Endometrium (tissue), 2 donors: ENCODE results near the gene PRMT7.

ENCODE experiments used
- FAIRE-seq: peaks from 2 replicates; lab custom pipeline; 2012; peaks lifted over from hg19 to GRCh38; lab: Jason Lieb, UNC
- donor health status: control.
- donor health status: control.

The PRMT7 gene, protein sequence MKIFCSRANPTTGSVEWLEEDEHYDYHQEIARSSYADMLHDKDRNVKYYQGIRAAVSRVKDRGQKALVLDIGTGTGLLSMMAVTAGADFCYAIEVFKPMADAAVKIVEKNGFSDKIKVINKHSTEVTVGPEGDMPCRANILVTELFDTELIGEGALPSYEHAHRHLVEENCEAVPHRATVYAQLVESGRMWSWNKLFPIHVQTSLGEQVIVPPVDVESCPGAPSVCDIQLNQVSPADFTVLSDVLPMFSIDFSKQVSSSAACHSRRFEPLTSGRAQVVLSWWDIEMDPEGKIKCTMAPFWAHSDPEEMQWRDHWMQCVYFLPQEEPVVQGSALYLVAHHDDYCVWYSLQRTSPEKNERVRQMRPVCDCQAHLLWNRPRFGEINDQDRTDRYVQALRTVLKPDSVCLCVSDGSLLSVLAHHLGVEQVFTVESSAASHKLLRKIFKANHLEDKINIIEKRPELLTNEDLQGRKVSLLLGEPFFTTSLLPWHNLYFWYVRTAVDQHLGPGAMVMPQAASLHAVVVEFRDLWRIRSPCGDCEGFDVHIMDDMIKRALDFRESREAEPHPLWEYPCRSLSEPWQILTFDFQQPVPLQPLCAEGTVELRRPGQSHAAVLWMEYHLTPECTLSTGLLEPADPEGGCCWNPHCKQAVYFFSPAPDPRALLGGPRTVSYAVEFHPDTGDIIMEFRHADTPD

DNA sequence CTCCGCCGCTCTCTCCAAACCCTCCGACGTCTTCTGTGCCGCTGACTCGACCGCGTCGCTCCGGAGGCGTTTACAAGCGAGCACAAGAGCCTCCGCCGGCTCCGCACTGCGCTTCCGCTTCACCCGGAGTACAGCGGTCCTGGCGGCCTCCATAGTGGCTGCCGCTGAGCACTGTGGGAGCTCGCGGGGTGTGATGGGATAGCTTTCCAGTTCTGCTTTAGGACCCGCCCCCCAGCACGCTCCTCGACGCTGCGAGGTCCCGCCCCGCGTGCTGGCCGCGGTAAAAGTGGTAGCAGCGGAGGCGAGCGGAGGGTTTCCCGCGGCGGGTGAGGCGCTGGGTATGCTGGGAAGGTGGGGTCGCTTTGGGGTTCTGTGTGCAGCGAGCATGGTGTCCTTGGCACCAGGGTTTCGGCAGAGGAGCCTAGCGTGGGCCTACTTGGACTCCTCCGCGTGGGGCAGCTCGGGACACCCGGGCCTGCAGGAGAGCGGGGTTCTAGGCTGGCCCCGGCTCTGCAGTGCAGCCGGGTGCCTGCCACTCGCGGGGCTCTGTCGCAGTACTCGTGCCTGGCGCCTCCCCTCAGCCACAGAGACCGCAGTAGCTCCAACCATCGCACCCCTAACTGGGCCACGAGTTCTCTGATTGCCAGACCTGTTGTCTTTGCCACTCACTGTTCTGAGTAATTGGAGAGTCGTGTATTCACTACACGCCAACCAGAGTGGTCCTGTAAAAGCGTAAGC lies at the start of gene PRMT7, which contains the start of gene SLC7A6OS:
PRMT7 (plus strand) TSS at position 246 of the 738 bp plus-strand sequence. CDS start 4,961 bp downstream, outside the sequence.
SLC7A6OS (minus strand) TSS at position 173 of the 738 bp plus-strand sequence; CDS start at position 153, 20 bp downstream.
- FAIRE-seq: no peak

DNA sequence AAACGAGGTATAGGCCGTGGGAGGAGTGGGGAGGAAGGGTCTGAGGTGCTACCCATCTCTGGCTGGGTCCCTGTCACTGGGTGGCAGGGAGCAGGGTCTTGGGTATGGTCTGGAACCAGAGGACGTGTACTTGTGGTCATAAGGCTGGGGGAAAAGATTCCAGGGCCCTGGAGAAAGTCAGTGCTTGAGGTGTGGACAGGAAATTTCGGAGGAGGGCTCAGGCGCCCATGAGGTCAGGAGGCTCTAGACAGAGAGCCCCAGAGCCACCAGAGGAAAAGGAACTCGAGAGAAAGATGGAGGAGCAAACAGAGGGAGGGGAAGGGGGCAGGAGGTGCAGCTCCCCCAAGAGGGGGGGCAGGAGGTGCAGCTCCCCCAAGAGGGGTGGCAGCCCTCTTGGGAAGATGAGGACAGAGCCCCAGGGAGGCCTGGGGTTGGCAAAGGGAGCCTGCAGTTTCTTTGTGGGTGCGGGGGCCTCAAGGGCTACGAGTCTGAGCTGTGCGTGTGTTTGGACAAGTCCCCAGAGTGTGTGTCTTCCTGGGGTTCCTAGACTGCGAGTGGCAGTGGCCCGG lies 47.2 kb upstream of the PRMT7 start:
- no peak for FAIRE-seq

DNA sequence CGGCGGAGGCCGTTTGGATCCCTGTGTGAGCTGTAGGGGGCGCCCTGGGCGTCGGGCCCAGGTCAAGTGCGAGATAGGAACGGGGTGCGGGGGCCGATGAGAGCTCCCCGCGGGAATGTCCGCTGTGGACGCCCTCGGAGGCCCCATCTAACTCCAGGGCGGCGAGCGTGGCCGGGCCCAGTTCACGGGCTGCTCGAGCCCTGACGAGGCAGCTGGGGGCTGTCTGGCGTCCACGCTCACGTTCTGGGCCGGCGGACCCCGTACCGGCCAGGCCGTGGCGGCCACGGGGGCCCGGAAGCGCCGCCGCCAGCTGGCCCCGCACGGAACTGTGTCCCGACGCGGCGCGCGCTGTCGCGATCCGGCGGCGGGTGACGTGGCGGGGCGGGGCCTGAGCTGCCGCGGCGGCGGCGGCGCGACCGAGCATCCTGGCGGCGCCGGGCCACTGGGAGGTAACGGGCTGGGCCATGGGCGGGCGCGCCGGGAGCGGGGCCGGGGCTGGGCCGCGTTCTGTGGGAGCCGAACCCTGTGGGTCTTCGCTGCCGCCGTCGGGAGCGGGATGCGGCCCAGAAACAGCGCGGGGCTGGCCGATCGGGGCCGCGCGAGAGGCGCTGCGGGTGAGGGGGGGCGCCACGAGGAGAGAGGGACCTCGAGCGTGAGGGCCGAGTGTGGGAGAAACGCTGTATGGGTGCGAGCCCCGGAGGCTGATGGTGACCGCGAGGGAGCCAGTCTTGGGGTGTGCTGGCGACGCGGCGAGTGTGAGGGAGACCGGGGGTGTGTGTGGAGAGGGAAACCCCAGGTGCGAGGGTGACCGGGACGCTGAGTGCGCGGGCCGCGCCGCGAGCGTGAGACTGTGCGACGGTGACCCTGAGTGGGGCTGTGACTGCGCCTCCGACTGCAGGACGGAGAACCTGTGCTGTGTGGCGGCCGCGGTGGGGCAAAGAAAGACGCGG lies 46.4 kb upstream of the PRMT7 start, which contains the start of gene SLC7A6:
SLC7A6 (plus strand) TSS at position 399 of the 950 bp plus-strand sequence. CDS start 10,201 bp downstream, outside the sequence.
- no peak for FAIRE-seq

DNA sequence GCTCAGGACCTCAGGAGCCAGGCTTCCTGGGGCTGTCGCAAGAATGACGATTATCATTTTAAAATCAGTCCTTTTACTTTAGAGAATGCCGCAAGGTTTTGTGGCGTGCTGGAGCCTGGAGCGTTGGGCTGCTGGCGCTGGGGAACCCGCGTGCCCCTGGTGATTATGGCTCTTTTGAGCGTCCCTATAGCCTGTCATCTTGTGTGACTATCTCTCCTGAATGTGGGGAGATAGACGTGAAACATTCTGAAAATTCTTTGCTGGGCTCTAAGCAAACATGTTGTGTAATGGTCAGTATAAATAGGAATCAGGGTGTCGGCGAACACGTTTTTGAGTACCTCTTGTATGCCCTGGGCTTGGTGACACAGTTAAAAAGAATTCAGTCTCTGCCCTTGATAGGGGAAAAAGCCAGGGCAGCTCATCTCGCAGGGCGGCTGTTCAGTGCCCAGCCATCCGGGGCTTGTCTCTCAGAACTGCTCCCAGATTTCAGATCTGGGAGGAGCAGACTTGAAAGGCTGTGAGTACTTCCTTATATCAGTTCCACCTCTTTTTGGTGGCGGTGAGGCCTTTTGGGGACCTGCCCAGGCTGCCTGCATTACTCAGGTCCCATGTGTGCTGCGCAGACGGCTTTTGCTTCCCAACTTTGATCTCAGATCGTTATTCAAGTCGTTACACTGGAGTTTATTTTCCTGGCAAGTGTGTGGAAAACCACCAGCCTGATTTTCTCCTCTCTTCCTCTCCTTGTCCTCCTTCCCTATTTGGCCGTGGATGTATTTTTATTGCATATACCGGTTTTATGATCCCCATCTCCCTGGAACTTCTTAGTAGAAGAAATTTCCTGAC lies 45.5 kb upstream of the PRMT7 start:
- no peak for FAIRE-seq

DNA sequence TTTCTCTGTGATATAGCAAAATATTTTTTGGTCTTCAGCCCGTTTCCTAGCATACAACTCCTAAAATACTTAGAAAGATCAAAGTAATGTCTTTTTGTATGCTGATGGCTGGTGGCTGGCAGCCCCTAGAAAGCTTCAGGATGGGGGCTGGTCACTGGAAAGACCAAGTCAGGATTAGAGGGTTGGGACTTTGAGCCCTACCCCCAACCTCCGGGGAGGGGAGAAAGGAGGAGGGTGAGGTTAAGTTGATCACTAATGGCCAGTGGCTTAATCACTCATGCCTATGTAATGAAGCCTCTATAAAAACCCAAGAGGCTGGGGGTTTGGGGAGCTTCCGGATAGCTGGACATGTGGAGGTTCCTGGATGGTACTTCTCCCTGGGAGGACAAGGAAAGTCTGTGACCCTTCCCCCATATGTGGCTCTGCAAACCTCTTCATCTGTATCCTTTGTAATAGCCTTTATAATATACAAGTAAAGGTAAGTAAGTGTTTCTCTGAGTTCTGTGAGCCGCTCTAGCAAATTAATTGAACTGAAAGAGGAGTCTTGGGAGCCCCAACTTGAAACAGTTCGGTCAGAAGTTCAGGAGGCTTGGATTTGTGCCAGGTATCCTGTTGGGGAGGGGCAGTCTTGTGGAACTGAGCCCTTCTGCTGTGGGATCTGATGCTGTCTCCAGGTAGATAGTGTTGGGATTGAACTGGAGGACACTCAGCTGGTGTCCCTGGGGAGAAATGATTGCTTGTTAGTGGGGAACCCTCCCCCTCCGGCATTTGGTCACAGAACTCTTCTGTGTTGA lies 43.0 kb upstream of the PRMT7 start:
- no peak for FAIRE-seq

DNA sequence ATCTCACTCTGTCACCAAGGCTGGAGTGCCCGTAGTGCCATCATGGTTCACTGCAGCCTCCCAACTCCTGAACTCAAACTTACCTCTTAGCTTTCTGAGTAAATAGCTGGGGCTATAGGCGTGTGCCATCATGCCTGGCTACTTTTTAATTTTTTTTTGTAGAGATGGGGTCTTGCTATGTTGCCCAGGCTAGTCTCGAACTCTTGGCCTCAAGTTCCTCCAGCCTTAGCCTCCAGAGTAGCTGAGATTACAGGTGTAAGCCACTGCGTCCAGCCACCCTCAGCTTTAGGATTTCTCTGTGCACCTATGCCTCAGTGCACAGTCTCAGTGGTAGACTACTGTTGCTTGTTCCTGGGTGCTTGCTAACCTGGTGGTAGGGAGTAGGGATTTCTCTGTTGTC lies 41.0 kb upstream of the PRMT7 start:
- FAIRE-seq: no peak

DNA sequence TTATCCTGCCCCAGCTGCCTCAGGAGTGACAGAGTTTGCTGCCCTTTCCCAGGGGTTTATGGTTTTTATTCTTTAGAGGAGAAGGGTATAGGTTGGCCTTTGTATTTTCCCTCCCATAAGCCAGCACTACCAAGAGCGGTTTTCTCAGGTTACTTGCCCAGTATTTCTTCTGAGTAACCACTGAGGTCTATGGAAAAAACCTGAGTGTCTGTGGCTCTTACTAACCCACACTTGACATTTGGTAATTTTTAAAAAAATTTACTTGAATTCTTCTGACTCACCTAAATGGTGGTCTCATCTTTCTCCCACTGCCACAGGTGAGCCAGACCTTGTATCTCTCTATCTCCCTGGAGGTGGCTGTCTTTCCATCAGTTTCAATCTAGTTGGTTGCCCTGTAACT lies 40.5 kb upstream of the PRMT7 start:
- no peak for FAIRE-seq

DNA sequence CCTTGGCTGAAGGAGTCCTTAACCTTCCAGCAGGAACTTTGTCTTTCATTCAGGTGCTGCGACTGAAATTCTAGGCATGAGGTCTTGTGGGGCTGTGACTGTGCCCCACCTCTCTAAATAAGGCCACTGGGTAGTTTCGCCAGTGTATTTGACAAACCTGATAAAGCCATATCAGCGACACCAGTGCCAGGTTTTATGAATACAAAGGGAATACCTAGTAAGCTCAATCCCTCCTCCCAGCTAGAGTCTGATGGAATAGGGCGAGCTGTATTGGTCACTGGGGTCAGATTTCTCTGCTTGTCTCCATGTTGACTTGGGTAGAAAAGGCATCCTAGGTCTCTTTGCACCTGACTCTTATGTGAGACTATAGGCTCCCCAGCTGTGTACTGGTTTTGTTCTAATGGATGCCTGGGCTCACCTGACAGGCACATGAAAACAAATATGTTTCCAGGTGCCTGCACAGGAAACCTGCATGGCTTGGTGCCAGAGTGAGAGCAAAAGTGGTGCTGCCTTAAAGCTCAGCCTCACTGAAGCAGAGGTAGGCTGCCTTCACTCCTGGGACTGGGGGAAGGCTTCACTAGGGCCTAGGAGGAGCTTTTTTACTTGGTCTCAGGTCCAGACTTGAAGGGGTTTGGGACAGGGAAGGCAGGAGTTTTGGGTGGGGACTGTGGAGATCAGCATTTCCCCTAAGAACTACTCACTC lies 38.2 kb upstream of the PRMT7 start:
- FAIRE-seq: no peak

DNA sequence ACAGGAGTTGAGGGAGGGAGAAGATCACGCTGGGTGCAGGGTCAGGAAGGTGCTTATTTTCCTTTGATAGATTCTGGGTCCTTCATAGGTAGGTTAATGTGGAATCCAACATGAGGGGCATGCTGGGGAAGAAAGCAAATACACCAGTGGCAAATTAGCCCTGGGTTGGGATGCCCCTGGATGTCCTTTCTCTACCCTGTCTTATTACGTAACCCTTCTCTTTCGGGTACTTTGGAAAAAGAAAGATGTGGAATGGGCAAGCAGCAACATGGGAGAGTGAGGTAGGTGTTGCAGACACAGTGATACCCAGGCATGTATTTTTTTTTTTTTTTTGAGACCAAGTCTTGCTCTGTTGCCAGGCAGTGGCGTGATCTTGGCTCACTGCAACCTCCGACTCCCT lies 37.4 kb upstream of the PRMT7 start:
- no peak for FAIRE-seq

DNA sequence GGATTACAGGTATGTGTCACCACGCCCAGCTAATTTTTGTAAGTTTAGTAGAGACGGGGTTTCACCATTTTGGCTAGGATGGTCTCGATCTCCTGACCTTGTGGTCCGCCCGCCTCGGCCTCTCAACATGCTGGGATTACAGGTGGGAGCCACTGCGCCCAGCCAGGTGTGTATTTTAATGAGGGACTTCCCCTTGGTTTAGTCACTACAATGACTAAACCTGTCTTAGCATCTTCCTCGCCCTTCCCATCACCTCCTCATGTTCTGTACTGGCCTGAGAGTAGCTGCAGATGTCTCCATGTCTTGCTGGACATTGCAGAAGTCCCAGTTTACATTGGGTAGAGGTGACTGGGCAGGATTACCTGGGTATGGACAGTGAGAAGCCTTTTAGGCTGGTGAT lies 36.9 kb upstream of the PRMT7 start:
- no peak for FAIRE-seq

DNA sequence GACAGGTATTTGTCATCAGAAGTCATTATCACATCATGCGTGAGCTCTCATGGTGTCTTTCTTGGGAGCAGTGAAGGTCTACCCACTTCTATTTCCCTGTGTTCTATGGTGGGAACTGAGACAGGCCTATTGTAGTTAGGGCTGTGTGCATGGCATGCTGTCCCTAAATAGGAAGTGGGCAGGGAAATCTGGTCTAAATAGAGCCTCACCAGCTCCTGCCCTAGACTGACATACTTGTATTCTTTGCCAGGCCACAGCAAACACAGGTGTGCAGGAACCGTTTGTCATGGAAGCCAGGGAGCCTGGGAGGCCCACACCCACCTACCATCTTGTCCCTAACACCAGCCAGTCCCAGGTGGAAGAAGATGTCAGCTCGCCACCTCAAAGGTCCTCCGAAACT lies 36.4 kb upstream of the PRMT7 start:
- no peak for FAIRE-seq

DNA sequence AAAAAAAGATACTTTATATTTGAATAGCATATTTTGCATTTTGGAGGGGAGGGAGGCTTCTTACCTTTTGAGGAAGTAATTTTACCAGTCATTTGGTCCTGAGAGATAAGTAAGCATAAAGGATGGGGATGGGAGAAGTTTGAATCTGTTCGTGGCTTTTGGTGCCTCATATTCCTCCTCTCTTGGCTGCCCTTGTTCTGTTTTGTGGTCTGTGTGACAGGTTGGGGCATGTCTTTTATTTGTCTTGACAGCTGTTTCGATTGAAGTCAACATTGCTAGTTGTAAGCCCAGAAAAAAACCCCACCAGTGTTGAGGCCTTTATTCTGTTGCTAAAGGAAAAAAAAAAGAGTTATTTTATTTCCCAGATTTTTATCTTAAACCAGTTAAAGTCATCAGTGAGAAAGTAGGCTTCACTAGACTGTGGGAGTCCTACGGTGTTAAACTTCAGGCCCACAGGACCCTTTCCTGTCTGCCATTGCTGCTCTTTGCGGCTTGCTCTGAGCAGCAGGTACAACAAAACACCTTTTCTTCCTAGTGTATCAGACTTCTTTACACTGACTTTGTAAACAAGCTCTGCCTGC lies 35.1 kb upstream of the PRMT7 start:
- no peak for FAIRE-seq

DNA sequence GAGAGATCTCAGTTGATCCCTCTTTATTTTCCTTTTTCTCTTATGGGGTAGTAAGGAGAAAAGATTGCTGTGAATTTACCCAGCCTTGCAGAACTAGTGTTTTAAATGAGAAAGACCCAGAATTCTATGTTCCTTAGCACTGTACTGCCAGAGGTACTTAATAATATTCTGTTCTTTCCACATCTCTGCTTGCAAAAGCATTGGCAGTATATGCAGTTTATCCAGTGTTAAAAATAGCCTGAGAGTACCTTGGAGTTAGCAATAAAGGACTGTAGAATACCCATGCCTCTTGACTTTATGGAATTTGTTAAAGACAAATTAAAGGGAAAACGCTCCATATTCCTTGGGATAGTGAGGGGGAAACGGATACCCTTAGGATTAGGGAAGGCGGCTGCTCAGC lies 34.6 kb upstream of the PRMT7 start:
- no peak for FAIRE-seq

DNA sequence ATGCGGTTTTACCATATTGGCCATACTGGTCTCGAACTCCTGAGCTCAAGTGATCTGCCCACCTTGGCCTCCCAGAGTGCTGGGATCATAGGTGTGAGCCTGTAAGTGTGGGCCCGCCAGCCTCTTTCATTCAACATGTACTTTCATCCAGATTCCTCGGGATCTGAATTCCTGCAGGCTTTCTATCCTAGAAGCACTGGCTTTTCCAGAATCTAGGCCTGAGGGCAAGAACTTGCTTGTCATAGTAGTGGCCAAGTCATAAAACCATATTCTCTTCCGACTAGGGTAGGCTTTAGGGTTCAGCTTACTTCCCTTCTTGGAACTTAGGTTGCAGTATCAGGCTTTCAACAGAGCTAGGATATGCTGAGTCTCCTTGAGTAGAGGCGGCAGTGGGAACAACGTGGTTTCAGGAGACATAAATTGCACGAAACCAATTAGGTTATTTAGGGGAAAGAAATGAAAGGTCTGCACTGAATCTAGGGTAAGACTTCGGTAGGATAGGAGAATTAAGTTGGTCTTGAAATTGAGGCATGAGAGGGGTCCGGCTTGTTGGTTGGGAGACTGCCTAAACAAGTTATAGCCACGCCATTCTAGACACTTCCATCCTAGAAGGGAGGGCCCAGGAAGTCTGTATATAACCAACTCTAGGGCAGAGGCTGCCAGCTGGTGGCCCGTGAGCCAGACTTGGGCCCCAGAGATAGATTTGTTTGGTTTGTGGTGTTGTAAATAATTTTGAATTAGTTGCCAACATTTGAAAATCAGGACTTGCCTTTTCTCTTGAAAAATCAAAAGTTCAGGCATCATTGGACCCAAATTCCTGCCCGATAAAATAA lies 30.9 kb upstream of the PRMT7 start:
- no peak for FAIRE-seq

DNA sequence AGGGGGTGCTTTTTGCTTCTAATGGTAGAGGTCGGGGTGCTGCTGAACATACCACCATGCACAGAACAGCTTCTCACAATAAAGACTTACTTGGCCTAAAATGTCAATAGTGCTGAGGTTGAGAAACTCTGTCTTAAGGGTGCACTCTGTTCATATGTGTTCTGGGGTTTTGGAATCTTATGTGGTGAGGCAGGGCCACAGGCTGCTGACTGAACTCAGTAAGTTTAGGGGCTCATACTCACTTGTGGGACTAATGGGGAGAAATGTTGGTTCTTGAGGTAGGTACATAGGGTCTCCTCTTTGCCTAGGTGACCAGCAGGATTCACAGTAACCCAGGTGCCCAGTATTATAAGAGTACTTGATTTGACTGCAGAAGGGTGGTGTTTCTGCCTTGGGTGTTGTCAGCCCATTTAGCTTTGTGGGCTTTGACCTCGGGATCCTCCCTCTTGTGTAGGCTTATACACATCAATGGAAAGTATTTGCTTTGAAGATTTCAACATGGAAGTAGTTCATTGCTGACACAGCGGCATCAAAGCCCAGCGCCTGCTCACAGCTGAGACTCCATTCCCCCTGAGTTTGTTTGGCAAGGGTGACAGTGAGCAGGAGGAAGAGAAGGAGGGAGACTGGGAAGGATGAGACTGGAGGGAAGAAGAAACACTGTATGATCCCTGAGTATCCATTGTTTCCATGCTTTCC lies 29.3 kb upstream of the PRMT7 start:
- no peak for FAIRE-seq

DNA sequence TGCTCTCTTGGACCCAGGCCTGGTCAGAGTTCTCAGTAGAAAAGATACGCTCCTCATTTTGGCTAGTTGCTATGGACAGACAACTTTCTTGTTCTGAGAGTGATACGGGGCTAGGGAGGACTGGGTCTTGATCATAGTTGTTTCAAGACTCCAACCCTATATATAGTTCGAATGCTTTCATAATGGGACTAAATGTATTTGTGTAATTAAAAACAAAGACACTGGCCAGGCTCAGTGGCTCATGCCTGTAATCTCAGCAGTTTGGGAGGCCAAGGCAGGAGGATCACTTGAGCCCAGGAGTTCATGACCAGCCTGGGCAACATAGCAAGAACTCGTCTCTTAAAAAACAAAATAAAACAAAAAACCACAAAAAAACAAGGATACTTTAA lies 28.8 kb upstream of the PRMT7 start:
- no peak for FAIRE-seq

DNA sequence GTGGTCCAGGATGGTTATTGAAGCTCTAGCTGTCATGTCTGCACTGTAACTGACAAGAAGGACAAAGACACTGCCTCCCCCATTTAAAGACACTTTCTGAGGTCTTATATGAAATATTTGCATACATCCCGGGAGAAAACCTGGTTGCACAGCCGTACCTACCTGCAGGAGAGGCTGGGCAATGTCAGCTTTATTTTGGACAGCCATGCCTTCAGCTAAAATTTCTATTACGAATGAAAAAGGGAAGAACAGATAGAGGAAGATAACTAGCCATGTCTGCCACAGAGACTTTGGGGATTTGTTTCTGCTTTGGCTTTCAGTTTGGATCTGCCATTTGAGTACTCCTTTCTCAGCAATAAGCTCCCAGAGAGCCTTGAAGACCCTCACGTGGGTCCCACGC lies 27.5 kb upstream of the PRMT7 start:
- FAIRE-seq: no peak
